GM23338 (cell line): ENCODE measurements around the gene CHAC1. TPM values are rescaled to one million over a fixed set of nuclear protein-coding genes. Genes with fewer than 3 reads are reported as not detected.

Experiments
- ATAC-seq: fragments of 200-7000 bp; cut with Tn5 transposase; 3 replicates; pipeline ENCODE4 v1.9.1; 2020
- DNase-seq: peaks from one replicate; pipeline ENCODE4 v3.0.0-alpha.2; 2015; ENCODE audit warnings: low spot score
- H2AFZ ChIP-seq: fragments of 200-600 bp; sonication (generic); 2 replicates; pipeline ENCODE4 v1.8.0; 2016; ENCODE audit warnings: antibody characterized with exemption, mild to moderate bottlenecking, moderate library complexity
- H3F3A ChIP-seq: fragments of 200-600 bp; sonication (generic); replicated peaks from 2 replicates; pipeline ENCODE4 v1.8.0; 2017; ENCODE audit warnings: antibody characterized with exemption, mixed run types, low read depth
- H3K27ac ChIP-seq: fragments of 200-600 bp; sonication (generic); 2 replicates; pipeline ENCODE4 v1.6.1; 2016; ENCODE audit warnings: low read depth
- H3K27me3 ChIP-seq: fragments of 200-600 bp; sonication (generic); 2 replicates; pipeline ENCODE4 v1.8.0; 2016; ENCODE audit warnings: mild to moderate bottlenecking, mixed run types, moderate library complexity; ENCODE audit not compliant: insufficient read depth
- H3K36me3 ChIP-seq: fragments of 200-600 bp; sonication (generic); 2 replicates; pipeline ENCODE4 v1.8.0; 2016; ENCODE audit warnings: mild to moderate bottlenecking; ENCODE audit not compliant: insufficient read depth
- H3K4me1 ChIP-seq: fragments of 200-600 bp; sonication (generic); 2 replicates; pipeline ENCODE4 v1.8.0; 2016; ENCODE audit warnings: mild to moderate bottlenecking, moderate library complexity; ENCODE audit not compliant: insufficient read depth
- H3K4me2 ChIP-seq: fragments of 200-600 bp; sonication (generic); 2 replicates; pipeline ENCODE4 v1.7.1; 2017; ENCODE audit warnings: mixed run types
- H3K4me3 ChIP-seq: fragments of 200-600 bp; sonication (generic); 2 replicates; pipeline ENCODE4 v1.6.1; 2016; ENCODE audit warnings: mixed run types
- H3K79me2 ChIP-seq: fragments of 200-600 bp; sonication (generic); replicated peaks from 2 replicates; pipeline ENCODE4 v1.8.0; 2017; ENCODE audit warnings: mild to moderate bottlenecking; ENCODE audit not compliant: insufficient read depth
- H3K9me2 ChIP-seq: fragments of 200-600 bp; sonication (generic); 2 replicates; pipeline ENCODE4 v1.8.0; 2017; ENCODE audit not compliant: insufficient read depth
- H4K20me1 ChIP-seq: fragments of 200-600 bp; sonication (generic); replicated peaks from 2 replicates; pipeline ENCODE4 v1.8.0; 2017; ENCODE audit warnings: mild to moderate bottlenecking; ENCODE audit not compliant: insufficient read depth
- H3K27ac Mint-ChIP-seq: 2 replicates; pipeline ENCODE4 v1.8.0; 2020; ENCODE audit warnings: inconsistent platforms, mild to moderate bottlenecking, moderate library complexity, mixed read lengths
- H3K27me3 Mint-ChIP-seq: 3 replicates; pipeline ENCODE4 v1.8.0; 2022; ENCODE audit warnings: low read depth, mild to moderate bottlenecking, moderate library complexity, mixed read lengths, inconsistent platforms; ENCODE audit not compliant: insufficient read depth, poor library complexity
- H3K36me3 Mint-ChIP-seq: 3 replicates; pipeline ENCODE4 v1.8.0; 2021; ENCODE audit warnings: low read depth, mild to moderate bottlenecking, inconsistent platforms, moderate library complexity, mixed read lengths
- H3K4me1 Mint-ChIP-seq: 3 replicates; pipeline ENCODE4 v1.8.0; 2020; ENCODE audit warnings: mild to moderate bottlenecking, inconsistent platforms, mixed read lengths
- H3K4me3 Mint-ChIP-seq: 3 replicates; pipeline ENCODE4 v1.8.0; 2021; ENCODE audit warnings: moderate library complexity, mild to moderate bottlenecking, inconsistent platforms, mixed read lengths
- H3K9me3 Mint-ChIP-seq: 3 replicates; pipeline ENCODE4 v1.8.0; 2020; ENCODE audit warnings: moderate library complexity, mild to moderate bottlenecking, inconsistent platforms, mixed read lengths
- CREB1 ChIP-seq: fragments of 250-450 bp; sonication (Bioruptor Pico); IDR thresholded peaks from 2 replicates; pipeline ENCODE4 v1.5.0; 2020; ENCODE audit warnings: low read depth, mild to moderate bottlenecking, moderate library complexity
- CTCF ChIP-seq, 2 experiments: fragments of 200-600 bp in 1 of 2; sonication (generic) in 1 of 2; conservative IDR thresholded peaks; 2 replicates each; pipeline versions ENCODE4 v1.5.1 to v1.6.1; 2016 to 2017; ENCODE audit warnings: antibody characterized with exemption in 2 of 2, low read depth in 2 of 2, mild to moderate bottlenecking in 2 of 2, moderate library complexity in 1 of 2
- EZH2 ChIP-seq: fragments of 200-600 bp; sonication (generic); IDR thresholded peaks from one replicate; pipeline ENCODE4 v1.8.0; 2017; ENCODE audit warnings: antibody characterized with exemption, mild to moderate bottlenecking, low read depth; ENCODE audit not compliant: unreplicated experiment
- EZH2phosphoT487 ChIP-seq: fragments of 200-600 bp; sonication (generic); IDR thresholded peaks from one replicate; pipeline ENCODE4 v1.8.1; 2018; ENCODE audit warnings: antibody characterized with exemption; ENCODE audit not compliant: unreplicated experiment
- JUNB ChIP-seq: IDR thresholded peaks from one replicate; pipeline ENCODE4 v1.6.1; 2016; ENCODE audit warnings: antibody characterized with exemption; ENCODE audit not compliant: unreplicated experiment
- NANOG ChIP-seq: IDR thresholded peaks from 2 replicates; pipeline ENCODE4 v1.6.1; 2016; ENCODE audit warnings: antibody characterized with exemption, borderline replicate concordance
- POLR2AphosphoS5 ChIP-seq: IDR thresholded peaks from 2 replicates; pipeline ENCODE4 v1.6.1; 2016; ENCODE audit warnings: antibody characterized with exemption, low read depth
- STAT1 ChIP-seq: IDR thresholded peaks from one replicate; pipeline ENCODE4 v1.6.1; 2016; ENCODE audit warnings: antibody characterized with exemption; ENCODE audit not compliant: unreplicated experiment
- ZNF114 ChIP-seq: fragments of 250-450 bp; sonication (Bioruptor Pico); IDR thresholded peaks from 2 replicates; pipeline ENCODE4 v1.5.0; 2020; ENCODE audit warnings: mild to moderate bottlenecking, moderate library complexity
- ZNF331 ChIP-seq: fragments of 250-450 bp; sonication (Bioruptor Pico); IDR thresholded peaks from 2 replicates; pipeline ENCODE4 v1.5.0; 2020; ENCODE audit warnings: low read depth, mild to moderate bottlenecking, moderate library complexity
- polyA plus RNA-seq: library from polyadenylated mRNA; unstranded; fragments of >200 nt; fragmentation: Nextera tagmentation; extraction: Ambion mirVana; gene quantifications from 2 replicates; pipeline ENCODE4 v1.2.1, GENCODE V29; 2016
- total RNA-seq: library from RNA; depleted of rRNA; stranded (reverse); fragments of >200 nt; shearing (Covaris generic); gene quantifications from 2 replicates; pipeline ENCODE4 v1.2.3, GENCODE V29; 2014
- TF ChIP-seq, protein P1 (sequence below): IDR thresholded peaks from 2 replicates; pipeline ENCODE4 v1.6.1; 2016; ENCODE audit warnings: antibody characterized with exemption
- TF ChIP-seq, protein P2 (sequence below): IDR thresholded peaks from one replicate; pipeline ENCODE4 v1.6.1; 2018; ENCODE audit warnings: antibody characterized with exemption; ENCODE audit not compliant: unreplicated experiment
- TF ChIP-seq, protein P3 (sequence below): fragments of 250-450 bp; sonication (Bioruptor Pico); IDR thresholded peaks from 2 replicates; pipeline ENCODE4 v1.5.0; 2020; ENCODE audit warnings: mild to moderate bottlenecking, moderate library complexity

CHAC1 gene
- total and polyA plus RNA-seq, 2 experiments from 2014 or later = 73.0 to 124 TPM

- H3K36me3 ChIP-seq = peaks cover 55% of the 10 kb centered on the region
- no peaks in the 10 kb centered on the region for H3K4me1 Mint-ChIP-seq
- H3K36me3 Mint-ChIP-seq = peaks cover 82% of the 10 kb centered on the region
Observed at GRCh38 chr15:40986820-40987219, 33.5 kb downstream of the CHAC1 start.

More at GRCh38 chr15:40986820-40987219, 33.5 kb downstream of the CHAC1 start:
- no peak overlapping the region for H3K27ac ChIP-seq
- H2AFZ ChIP-seq = no peak overlapping the region
- H3K9me3 Mint-ChIP-seq = no peaks in the 10 kb centered on the region
- H3F3A ChIP-seq = 0 out of 2 replicates have a peak, but pooled peaks cover 14% of the 10 kb centered on the region
- H3K27me3 ChIP-seq = no peaks in the 10 kb centered on the region
- H3K4me1 ChIP-seq = no peaks in the 10 kb centered on the region
- peaks cover 11% of the 10 kb centered on the region; the same call in 1 of the 2 replicates for H4K20me1 ChIP-seq
- H3K4me3 Mint-ChIP-seq = no peak overlapping the region
- H3K4me2 ChIP-seq = no peak overlapping the region
- no peaks in the 10 kb centered on the region for H3K9me2 ChIP-seq
- peaks cover 1% of the 10 kb centered on the region for H3K27me3 Mint-ChIP-seq
- TF ChIP-seq ZNF331 (CRISPR knock-in tag) = no peak
- no peak for TF ChIP-seq JUNB
- TF ChIP-seq EZH2phosphoT487 = no peak
- no peak for TF ChIP-seq ZNF114 (CRISPR knock-in tag)
- TF ChIP-seq CREB1 (CRISPR knock-in tag) = no peak
- TF ChIP-seq, protein P1, sequence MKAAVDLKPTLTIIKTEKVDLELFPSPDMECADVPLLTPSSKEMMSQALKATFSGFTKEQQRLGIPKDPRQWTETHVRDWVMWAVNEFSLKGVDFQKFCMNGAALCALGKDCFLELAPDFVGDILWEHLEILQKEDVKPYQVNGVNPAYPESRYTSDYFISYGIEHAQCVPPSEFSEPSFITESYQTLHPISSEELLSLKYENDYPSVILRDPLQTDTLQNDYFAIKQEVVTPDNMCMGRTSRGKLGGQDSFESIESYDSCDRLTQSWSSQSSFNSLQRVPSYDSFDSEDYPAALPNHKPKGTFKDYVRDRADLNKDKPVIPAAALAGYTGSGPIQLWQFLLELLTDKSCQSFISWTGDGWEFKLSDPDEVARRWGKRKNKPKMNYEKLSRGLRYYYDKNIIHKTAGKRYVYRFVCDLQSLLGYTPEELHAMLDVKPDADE = no peak
- TF ChIP-seq, protein P2, sequence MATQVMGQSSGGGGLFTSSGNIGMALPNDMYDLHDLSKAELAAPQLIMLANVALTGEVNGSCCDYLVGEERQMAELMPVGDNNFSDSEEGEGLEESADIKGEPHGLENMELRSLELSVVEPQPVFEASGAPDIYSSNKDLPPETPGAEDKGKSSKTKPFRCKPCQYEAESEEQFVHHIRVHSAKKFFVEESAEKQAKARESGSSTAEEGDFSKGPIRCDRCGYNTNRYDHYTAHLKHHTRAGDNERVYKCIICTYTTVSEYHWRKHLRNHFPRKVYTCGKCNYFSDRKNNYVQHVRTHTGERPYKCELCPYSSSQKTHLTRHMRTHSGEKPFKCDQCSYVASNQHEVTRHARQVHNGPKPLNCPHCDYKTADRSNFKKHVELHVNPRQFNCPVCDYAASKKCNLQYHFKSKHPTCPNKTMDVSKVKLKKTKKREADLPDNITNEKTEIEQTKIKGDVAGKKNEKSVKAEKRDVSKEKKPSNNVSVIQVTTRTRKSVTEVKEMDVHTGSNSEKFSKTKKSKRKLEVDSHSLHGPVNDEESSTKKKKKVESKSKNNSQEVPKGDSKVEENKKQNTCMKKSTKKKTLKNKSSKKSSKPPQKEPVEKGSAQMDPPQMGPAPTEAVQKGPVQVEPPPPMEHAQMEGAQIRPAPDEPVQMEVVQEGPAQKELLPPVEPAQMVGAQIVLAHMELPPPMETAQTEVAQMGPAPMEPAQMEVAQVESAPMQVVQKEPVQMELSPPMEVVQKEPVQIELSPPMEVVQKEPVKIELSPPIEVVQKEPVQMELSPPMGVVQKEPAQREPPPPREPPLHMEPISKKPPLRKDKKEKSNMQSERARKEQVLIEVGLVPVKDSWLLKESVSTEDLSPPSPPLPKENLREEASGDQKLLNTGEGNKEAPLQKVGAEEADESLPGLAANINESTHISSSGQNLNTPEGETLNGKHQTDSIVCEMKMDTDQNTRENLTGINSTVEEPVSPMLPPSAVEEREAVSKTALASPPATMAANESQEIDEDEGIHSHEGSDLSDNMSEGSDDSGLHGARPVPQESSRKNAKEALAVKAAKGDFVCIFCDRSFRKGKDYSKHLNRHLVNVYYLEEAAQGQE = no peak
- no peak for TF ChIP-seq CTCF (conservative IDR thresholded peaks at IDR 0.05; ENCODE audit: low read depth in 2 of 2)
- TF ChIP-seq EZH2 = no peak
- TF ChIP-seq NANOG = no peak
- no peak for TF ChIP-seq POLR2AphosphoS5
- TF ChIP-seq, protein P3, sequence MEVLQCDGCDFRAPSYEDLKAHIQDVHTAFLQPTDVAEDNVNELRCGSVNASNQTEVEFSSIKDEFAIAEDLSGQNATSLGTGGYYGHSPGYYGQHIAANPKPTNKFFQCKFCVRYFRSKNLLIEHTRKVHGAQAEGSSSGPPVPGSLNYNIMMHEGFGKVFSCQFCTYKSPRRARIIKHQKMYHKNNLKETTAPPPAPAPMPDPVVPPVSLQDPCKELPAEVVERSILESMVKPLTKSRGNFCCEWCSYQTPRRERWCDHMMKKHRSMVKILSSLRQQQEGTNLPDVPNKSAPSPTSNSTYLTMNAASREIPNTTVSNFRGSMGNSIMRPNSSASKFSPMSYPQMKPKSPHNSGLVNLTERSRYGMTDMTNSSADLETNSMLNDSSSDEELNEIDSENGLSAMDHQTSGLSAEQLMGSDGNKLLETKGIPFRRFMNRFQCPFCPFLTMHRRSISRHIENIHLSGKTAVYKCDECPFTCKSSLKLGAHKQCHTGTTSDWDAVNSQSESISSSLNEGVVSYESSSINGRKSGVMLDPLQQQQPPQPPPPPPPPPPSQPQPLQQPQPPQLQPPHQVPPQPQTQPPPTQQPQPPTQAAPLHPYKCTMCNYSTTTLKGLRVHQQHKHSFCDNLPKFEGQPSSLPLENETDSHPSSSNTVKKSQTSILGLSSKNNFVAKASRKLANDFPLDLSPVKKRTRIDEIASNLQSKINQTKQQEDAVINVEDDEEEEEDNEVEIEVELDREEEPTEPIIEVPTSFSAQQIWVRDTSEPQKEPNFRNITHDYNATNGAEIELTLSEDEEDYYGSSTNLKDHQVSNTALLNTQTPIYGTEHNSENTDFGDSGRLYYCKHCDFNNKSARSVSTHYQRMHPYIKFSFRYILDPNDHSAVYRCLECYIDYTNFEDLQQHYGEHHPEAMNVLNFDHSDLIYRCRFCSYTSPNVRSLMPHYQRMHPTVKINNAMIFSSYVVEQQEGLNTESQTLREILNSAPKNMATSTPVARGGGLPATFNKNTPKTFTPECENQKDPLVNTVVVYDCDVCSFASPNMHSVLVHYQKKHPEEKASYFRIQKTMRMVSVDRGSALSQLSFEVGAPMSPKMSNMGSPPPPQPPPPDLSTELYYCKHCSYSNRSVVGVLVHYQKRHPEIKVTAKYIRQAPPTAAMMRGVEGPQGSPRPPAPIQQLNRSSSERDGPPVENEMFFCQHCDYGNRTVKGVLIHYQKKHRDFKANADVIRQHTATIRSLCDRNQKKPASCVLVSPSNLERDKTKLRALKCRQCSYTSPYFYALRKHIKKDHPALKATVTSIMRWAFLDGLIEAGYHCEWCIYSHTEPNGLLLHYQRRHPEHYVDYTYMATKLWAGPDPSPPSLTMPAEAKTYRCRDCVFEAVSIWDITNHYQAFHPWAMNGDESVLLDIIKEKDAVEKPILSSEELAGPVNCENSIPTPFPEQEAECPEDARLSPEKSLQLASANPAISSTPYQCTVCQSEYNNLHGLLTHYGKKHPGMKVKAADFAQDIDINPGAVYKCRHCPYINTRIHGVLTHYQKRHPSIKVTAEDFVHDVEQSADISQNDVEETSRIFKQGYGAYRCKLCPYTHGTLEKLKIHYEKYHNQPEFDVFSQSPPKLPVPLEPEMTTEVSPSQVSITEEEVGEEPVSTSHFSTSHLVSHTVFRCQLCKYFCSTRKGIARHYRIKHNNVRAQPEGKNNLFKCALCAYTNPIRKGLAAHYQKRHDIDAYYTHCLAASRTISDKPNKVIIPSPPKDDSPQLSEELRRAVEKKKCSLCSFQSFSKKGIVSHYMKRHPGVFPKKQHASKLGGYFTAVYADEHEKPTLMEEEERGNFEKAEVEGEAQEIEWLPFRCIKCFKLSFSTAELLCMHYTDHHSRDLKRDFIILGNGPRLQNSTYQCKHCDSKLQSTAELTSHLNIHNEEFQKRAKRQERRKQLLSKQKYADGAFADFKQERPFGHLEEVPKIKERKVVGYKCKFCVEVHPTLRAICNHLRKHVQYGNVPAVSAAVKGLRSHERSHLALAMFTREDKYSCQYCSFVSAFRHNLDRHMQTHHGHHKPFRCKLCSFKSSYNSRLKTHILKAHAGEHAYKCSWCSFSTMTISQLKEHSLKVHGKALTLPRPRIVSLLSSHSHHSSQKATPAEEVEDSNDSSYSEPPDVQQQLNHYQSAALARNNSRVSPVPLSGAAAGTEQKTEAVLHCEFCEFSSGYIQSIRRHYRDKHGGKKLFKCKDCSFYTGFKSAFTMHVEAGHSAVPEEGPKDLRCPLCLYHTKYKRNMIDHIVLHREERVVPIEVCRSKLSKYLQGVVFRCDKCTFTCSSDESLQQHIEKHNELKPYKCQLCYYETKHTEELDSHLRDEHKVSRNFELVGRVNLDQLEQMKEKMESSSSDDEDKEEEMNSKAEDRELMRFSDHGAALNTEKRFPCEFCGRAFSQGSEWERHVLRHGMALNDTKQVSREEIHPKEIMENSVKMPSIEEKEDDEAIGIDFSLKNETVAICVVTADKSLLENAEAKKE (CRISPR knock-in tag) = no peak
- TF ChIP-seq STAT1 = no peak
- H3K27ac Mint-ChIP-seq = no peak overlapping the region
- no peak overlapping the region for H3K4me3 ChIP-seq
- ATAC-seq (no peak), DNase-seq (no peak)
- H3K79me2 ChIP-seq = no peaks in the 10 kb centered on the region
